ENCODE results near the gene FAM149A.

- TF ChIP-seq, protein P1, sequence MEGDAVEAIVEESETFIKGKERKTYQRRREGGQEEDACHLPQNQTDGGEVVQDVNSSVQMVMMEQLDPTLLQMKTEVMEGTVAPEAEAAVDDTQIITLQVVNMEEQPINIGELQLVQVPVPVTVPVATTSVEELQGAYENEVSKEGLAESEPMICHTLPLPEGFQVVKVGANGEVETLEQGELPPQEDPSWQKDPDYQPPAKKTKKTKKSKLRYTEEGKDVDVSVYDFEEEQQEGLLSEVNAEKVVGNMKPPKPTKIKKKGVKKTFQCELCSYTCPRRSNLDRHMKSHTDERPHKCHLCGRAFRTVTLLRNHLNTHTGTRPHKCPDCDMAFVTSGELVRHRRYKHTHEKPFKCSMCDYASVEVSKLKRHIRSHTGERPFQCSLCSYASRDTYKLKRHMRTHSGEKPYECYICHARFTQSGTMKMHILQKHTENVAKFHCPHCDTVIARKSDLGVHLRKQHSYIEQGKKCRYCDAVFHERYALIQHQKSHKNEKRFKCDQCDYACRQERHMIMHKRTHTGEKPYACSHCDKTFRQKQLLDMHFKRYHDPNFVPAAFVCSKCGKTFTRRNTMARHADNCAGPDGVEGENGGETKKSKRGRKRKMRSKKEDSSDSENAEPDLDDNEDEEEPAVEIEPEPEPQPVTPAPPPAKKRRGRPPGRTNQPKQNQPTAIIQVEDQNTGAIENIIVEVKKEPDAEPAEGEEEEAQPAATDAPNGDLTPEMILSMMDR (IDR thresholded peaks at IDR 0.05): no peak
- TF ChIP-seq POLR2A (IDR thresholded peaks at IDR 0.05): no peak
These were observed 28.2 kb downstream of the FAM149A start for GRCh38 chr4:186132577-186133242.

All from thyroid gland (tissue), 4 donors.